NCI-H748 (cell line): ENCODE measurements around the gene ABL1.
"Not testable (repeated sequence)": the region's sequence is repeated elsewhere in the genome, so short reads cannot be mapped to it uniquely, and the experiment has no call there.

Source experiments
- DNase-seq: peaks from one replicate; lab custom pipeline; 2025; ENCODE audit not compliant: unreplicated experiment; lab: John Stamatoyannopoulos, UW

ABL1 gene

DNA sequence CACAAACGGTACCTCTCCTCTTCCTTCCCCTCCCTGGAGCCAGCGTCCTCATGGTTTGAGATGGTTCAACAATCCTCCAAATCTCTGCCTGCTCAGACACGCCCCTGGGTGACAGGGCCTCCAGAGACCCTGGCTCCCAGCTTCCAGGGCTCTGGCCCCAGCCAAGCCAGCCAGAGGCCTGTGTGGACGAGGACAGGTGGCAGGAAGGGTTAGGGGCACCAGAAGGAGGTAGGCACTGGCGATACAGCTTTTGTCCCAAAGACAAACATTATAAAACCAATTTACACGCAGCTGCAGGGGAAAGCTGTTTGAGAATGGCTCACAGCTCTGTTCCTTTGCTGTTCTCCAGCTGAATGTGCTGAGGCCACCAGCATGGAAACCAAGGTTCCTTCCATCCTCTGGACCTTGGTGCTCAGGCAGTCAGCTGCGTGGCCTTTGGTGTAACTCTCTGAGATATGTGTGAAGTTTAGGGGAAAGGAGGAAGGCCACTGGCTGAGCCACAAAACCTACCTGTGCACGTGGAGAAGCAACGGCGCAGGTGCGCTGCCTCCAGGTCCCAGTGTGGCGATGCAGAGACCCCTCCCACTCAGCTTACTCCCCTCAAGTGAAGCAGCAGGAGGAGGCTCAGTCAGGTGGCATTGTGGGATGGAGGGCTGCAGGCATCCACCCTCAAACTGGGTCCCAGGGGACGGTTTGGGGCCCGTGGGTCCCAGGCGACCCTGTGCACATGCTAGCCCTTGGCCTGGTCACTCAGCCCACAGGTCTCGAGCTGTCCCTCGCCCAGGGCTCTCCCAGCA, 65.8 kb downstream of the ABL1 start:
- DNase-seq: peak; percentile 59

GRCh38 chr9:130901498-130902203, 66.6 kb downstream of the ABL1 start:
- peak; percentile 31 for DNase-seq

DNA sequence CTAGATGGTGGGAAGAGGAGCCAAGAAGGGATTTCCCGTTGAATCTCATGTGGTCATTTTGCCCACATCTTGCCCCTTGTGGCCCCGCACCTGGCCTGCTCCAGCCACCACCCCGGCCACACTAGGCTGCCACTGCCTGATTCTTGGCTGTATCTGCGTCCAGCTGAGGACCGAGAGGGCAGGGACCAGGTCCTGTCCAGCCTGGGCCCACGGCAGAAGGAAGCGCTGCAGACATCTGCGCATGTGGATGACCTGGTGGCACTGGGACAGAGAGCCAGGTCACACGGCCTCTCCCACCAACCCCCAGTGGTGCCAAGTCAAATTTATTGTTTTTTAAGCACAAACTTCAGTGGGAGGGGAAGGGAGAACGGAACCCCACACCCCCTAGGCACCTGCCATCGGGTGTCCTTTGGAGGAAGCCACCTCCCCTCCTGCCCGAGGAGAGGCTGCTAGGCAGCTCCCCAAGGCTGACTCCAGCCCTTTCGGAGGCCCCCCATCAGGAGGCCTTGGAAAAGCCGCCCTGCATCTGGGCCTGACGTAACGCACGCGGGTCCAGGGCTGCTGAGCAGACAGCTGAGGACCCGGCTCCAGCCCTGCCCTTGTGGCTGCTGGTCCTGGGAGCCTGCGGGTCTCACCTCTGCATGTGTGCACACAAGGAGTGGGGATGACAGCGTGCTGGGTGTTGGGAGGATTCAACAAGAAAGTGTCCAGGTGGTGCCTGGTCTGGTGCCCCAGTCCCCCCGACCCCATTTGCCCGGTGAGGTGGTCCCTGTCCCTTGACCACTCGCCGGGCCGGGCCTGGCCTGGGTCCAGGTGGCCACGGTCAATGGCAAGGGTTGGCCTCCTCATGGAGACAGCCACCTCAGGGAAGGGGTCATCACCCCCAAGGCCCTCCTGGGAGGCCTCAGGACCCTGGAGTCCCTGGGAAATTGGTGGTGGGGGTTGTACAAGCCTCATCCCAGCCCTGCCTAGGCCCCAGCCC, 67.4 kb downstream of the ABL1 start:
- DNase-seq: no peak

DNA sequence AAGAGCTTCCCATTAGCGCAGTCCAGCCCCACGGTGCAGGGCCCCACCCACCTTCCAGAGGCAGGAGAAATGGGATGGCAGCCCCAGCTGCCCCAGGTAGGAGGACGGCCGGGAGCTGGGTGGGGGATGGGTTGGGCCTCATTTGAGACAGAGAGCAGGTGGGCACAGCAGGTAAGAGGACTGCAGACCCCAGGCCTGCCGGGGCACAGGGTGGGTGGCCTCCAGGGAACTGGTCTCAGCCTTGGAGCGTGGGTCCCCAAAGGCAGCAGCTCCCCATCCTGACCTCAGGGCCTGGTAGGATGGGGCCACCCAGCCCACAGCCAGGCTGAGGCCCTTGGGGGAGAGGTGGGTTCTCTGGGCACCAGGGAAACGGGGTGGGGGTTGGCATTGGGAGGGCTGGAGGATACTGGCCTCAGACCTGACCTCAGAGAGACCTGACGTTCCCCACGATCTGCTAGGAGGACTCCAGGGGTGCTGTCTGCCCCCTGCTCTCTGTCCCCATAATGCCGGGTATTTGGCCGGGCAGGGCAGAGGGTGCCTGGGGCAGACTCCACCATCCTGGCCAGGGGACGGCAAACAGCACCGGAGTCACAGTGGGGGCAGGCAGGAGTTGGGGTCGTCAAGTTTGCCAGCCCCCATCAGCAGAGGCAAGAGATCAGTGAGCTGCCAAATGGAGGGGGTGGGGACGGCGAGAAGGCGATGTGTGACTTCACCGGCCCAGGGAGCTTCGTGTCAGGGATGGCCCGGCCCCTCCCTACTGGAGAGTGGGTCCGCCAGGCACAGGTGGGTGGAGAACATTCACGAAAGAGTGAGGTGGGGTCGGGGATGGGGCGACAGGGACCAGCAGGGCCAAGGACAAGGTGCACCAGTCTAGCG, 68.4 kb downstream of the ABL1 start:
- DNase-seq: no peak

DNA sequence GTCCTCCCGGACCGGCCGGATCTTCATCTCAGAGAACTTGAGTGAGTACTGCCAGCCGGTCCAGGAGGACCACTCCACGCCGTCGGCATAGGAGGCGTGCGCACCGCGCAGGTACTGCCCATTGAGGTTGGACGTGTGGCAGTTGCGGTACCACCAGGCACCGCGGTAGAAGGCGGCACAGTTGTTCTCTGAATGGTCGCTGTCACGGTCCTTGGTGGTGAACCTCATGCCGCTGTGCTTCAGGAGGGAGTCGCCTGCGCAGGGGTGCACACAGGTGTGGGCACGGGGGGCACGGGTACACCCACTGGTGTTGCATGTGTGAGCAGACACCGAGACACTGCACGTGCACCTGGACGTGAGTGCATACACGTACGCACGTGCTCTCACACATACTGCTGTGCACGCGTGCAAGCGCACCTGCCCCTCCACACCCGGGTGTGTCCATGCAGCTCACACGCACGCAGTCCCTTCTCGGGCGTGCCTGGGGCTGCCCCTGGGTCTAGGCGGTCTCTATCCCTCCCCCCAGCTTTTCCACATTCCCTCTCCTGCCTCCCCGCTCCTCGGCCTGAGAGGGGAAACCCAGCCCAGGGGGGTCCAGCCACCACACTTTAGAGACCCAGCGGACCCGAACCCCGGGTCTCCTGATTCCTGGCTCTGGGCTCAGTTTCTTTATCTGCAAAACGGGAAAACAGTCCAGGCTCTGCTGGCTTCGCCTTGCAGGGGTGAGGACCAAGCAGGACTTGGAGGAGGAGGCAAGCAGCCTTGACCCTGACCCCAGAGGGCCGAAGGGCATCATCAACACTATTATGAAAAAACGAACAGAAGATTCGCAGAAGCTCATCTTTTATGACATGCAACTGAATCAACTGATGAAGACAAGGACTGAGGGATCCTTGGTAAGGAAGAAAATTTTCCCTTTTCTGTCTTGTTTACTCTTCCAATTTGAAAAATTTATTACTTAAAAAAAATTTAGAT, 69.3 kb downstream of the ABL1 start:
- DNase-seq: no peak

DNA sequence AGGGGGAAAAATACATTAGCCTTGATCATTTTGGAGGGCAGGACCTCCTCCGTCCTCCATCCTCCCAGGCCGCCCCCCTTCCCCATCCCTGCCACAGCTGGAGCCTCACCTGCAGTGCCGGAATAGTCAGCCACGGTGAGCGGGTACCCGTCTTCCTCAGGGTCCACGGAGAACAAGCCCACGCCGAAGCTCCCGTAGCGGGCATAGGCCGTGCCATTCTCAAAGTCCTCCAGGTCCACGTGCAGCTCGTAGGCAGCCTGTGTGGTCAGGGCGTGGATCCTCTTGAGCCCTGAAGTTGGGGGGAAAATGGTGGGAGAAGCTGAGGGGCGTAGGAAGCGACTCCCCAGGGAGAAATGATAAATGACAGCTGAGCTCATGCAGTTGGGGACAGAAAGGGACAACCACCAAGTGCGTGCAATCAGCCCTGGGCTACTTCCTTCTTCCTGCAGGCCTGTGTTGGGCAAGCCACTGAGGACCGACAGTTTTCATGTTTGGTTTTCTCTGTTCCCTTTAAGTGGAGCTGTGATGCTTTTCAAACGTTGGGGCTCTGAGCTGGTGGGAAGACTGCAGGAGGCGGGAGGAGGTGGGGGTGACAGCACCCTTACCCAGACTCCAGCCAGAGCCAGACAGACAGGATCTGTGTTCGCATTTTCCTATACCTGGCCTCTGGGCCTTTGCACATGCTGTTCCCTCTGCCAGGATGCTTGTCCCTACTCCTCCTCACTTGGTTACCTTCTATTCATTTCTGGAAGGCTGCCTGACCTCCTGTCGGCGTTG, 70.3 kb downstream of the ABL1 start:
- no peak for DNase-seq

DNA sequence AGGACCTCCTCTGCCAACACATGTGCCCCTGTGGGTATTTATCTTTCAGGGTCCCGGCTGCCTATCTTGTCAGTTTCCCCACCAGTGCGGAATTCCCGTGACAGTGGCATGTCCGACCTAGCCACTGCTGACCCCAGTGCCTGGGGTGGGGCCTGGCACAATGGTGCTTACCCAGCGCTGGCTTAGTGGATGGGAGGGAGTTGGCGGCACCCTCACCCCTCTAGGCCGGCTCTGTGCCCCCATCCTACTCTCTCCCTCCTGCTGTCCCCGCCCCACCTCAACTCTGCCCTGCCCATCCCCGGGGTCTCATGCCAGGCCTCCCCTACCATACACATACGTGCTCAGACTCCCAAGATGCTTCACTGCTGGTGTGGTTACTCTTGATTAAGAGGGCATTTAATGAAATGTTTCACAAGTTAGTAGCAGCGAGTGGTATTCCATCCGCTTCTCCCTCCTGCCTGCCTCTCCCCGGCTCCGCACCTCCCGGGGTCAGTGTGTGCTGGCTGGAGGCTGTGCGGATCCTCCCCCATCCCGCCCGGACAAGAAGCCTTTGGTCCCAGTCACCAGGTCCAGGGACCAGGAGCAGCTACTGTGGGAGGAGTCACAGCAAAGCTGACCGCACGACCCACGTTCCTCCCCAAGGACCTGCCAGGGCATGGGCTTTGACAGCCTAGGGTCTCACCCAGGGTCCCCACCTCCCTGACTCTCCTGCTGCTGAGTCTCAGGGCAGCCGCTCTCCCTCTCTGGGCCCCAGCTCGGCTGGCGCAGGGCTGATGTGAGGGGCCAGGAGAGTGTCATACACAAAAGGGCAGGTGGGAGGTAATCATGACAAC, 71.1 kb downstream of the ABL1 start:
- no peak for DNase-seq

DNA sequence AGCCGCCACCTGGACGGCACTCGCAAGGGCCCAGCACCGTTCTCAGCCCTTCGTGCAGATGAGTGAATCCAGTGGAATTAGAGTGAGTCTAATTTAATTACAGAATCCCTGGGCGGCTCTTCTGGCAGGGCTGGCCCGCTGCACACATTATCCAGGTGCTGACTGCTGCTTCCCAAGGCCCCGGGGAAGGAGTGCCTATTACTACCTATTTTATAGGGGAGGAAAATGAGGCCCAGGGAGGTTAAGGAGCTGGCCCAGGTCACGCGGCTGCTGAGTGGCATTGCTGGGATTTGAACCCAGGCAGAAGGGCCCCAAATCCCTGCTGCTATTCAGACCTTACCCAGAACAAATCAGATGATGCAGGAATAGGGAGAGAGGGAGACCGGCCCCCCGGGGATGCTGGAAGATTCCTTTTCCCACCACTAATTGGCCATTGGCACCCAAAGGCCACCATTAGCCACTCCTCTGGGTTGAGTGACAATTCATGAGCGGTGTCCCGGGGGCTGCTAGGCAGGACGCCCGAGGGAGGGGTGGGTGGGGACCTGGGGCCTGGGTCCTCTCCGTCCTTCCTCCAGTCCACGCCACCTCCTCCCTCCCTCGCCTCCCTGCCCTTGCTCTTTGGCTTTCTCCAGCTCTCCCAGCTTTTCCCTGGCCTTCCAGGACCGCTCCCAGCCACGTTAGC, 71.8 kb downstream of the ABL1 start:
- peak; percentile 55 for DNase-seq

DNA sequence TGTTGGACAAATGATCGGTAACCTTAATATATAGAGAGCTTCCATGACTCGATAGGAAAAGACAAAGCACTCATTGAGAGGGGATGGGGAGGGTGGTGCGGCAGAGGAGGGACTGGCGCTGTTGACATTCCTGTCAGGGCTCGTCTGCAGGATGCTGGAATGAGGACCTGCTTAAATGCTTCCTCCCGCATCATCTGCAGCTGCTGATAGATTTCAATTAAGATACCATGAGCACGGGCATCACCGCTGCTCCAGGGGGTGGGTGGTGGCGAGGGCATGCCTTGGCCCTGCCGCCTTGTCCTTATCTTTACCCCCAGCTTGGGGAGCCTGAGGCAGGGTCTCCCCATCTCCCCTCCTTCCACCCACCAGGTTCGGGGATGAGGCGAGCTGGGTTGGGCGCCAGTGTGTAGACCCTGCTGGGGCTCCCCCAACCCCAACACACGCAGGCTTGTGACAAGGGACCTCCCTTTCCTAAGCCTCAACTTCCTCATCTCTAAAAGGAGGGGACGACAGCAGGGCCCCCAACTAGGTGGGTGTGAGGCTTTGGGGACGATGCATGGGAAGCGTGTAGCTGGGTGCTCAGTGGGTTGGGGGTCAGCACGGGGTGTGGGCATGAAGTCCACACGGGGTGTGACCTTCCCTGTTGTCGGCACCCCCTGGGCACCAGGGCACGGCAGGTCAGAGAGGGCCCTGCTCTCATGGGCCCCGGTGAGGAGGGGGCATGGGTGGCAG, 73.3 kb downstream of the ABL1 start:
- peak; percentile 21 for DNase-seq

- no peak for DNase-seq
Observed at GRCh38 chr9:130908878-130909355, 73.9 kb downstream of the ABL1 start.

- not testable (repeated sequence) for DNase-seq
Observed at GRCh38 chr9:130910041-130910440, 75.0 kb downstream of the ABL1 start.

GRCh38 chr9:130910670-130911069, 75.6 kb downstream of the ABL1 start:
- DNase-seq: peak; percentile 16

DNA sequence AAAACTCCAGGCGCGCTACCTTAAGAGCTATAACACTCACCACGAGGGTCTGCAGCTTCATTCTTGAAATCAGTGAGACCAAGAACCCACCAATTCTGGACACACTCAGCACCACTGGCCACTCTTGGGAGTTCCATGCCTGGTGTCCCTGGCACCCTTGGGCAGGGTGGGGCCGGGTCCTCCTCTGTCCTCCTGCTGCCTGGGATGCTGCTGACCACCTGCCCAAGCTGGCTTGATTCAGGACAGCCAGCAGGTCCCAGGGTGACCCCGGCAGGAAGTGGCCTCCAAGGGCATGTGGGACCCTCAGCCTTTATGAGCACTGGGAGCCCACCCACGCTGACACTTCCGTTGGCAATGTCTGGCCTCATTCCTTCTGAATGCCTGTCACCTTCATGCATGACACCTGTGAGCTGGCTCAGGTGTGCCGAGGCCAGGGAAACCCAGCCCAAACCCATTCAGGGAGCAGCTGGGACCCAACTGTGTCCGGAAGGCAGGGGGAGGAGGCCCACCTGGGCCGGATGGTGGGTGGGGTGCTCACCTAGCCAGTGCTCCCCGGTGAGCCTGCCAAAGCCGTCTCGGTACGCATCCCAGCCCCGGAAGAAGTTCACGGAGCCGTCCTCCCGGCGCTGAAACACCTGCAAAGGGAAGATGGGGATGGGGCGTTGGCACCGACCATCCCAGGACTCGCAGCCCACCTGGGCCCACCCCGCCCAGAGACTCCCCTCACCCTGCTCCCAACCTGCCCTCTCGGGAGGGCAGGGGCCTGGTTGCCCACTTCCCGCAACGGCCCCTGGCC, 76.4 kb downstream of the ABL1 start:
- no peak for DNase-seq

- DNase-seq: no peak
Observed at GRCh38 chr9:130912932-130913598, 78.0 kb downstream of the ABL1 start.
